Measurements from ENCODE around the gene AK9.

Gene AK9

DNA sequence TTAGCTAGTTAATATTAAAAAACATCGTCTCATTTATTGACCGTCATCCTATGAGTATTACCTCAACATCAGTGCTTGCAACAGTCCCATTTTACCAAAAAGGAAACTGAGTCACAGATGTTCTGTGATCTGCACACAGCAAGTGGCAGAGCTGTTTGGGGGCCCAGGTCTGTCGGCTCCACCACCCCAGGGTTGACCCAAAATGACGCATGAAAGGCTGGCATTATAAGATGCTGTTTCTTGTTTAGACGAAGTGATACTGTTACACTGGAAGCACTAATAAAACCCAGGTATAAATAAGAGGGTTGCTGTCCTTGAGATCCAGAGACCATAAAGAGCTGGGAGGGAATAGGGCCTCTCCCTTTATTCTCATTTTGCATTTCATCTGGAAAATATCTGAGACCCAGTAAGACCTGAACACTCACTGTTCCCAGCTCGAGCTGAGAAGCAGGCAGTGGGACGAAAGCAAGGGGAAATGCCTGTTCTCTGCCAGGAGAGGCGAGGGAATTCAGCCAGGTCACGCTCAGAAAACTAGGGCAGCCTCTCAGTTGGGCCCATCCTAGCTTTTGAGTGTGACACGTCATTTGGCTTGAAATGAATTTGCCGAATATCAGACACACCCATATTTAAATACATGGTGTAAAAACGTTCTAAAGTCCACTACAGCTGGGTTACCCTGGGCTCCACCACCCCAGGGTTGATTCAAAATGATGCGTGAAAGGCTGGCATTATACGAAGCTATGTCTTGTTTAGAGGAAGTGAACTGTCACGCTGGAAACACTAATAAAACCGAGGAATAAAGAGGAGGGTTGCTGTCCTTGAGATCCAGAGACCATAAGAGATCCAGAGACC, 234.1 kb downstream of the AK9 start:
- TF ChIP-seq CTCF (IDR thresholded peaks at IDR 0.05; ENCODE audit: insufficient read depth, low read depth, low read length, missing control alignments), result no peak
- DNase-seq (ENCODE audit: low read depth), result no peak
- peak overlapping the region; percentile 86 for H3K4me3 ChIP-seq (ENCODE audit: low read depth, low read length)

DNA sequence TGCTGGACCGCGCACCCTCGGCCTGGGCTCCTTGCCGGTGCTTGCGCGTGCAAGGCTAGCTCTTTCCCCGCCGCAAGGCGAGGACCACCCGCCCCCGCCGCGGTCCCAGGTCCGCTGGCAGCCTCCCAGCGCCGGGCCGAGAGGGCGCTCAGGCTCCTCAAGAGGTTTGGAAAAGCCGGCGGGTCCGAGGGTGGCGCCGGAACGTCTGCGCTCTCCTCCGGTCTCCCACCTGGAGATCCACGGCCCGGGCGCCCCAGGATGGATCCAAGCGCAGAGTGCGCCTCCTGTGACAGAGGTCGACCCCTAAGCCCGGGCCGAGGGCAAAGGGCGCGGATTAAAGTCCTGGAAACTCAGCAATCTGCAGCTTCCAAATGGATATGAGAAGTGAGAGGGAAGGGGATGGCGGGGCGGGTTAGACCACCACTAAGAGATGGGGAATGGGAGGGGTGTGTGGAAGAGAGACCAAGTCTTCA, 234.9 kb downstream of the AK9 start:
- H3K4me3 ChIP-seq (ENCODE audit: low read depth, low read length), result peak overlapping the region; percentile 86
- TF ChIP-seq CTCF (IDR thresholded peaks at IDR 0.05; ENCODE audit: insufficient read depth, low read depth, low read length, missing control alignments), result no peak
- DNase-seq (ENCODE audit: low read depth), result no peak

DNA sequence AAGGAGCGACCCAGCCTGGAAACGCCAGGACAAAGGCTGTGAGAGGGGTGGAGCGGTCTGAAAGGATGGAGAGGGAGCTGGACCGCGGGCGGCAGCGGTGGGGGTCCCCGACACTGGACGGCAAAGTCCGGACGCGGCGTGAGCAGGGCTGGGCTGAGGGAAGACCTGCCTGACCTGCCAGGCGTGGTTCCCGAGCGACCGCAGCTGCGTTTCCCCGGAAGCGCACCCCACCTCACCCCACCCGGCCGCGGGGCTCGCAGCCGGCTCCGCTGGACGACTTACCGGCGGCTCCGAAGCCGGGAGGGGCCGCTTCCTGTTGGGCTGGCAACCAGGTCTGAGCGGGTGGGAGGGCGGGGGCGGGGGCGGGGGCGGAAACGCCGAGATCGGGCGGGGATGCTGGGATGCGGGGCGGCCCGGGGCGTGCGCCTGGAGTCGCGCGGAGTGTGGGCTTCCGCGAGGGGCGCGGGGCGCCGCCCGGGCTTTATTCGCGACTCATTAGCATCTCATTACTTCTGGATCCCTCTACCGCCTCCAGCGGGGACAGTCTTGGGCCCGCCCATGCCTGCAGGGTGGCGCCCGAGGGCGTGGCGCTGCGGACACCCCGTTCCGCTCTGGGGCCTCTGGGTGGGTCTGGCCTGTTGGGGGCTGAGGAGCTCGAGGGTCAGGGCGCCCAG, 235.4 kb downstream of the AK9 start, which contains the start of gene MICAL1:
TSS of gene MICAL1 (minus strand) at position 336 of the 674 bp plus-strand sequence. CDS start 1,576 bp downstream, outside the sequence.
- peak within 1 kb of the TSS; percentile 86 for H3K4me3 ChIP-seq (ENCODE audit: low read depth, low read length)
- peak; percentile 96 for DNase-seq (ENCODE audit: low read depth)
- peak; percentile 45 for TF ChIP-seq CTCF (IDR thresholded peaks at IDR 0.05; ENCODE audit: insufficient read depth, low read depth, low read length, missing control alignments)

GRCh38 chr6:109454496-109455436, 236.2 kb downstream of the AK9 start:
- peak; percentile 86 for DNase-seq (ENCODE audit: low read depth)
- TF ChIP-seq CTCF (IDR thresholded peaks at IDR 0.05; ENCODE audit: insufficient read depth, low read depth, low read length, missing control alignments), result no peak
- H3K4me3 ChIP-seq (ENCODE audit: low read depth, low read length), result peak overlapping the region; percentile 86

- peak overlapping the region; percentile 86 for H3K4me3 ChIP-seq (ENCODE audit: low read depth, low read length)
- DNase-seq (ENCODE audit: low read depth), result no peak
- no peak for TF ChIP-seq CTCF (IDR thresholded peaks at IDR 0.05; ENCODE audit: insufficient read depth, low read depth, low read length, missing control alignments)
These were observed 237.2 kb downstream of the AK9 start for GRCh38 chr6:109453594-109454495.

All from GM12865 (cell line).